Vagina (tissue), 2 donors: ENCODE results near the gene MAD1L1. TPM values are rescaled to one million over a fixed set of nuclear protein-coding genes. Genes with fewer than 3 reads are reported as not detected.
"Not testable (repeated sequence)": the region's sequence is repeated elsewhere in the genome, so short reads cannot be mapped to it uniquely, and the experiment has no call there.

ENCODE experiments used
- DNase-seq, 2 donors: peaks; one replicate each; pipeline ENCODE4 v3.0.0-alpha.2; 2017; ENCODE audit errors: extremely low spot score in 2 of 2
- H3K27ac ChIP-seq: fragments of 200-600 bp; sonication (generic); one replicate; pipeline ENCODE4 v1.5.1; 2019
- H3K27me3 ChIP-seq: fragments of 200-600 bp; sonication (generic); one replicate; pipeline ENCODE4 v1.5.1; 2019
- H3K36me3 ChIP-seq, 2 donors: fragments of 200-600 bp; sonication (generic); one replicate each; pipeline ENCODE4 v1.5.1; 2017 to 2019
- H3K4me1 ChIP-seq: fragments of 200-600 bp; sonication (generic); one replicate; pipeline ENCODE4 v1.5.1; 2019
- H3K4me3 ChIP-seq, 2 donors: fragments of 200-600 bp; sonication (generic); 1 replicate in 1 of 2; 2 replicates in 1 of 2; pipeline ENCODE4 v1.5.1; 2016 to 2019
- H3K9me3 ChIP-seq: fragments of 200-600 bp; sonication (generic); one replicate; pipeline ENCODE4 v1.5.1; 2019
- POLR2A ChIP-seq, 2 donors: fragments of 450-650 bp; IDR thresholded peaks; one replicate each; pipeline ENCODE4 v1.6.1; 2017; ENCODE audit warnings: antibody characterized with exemption in 2 of 2, mild to moderate bottlenecking in 2 of 2, moderate library complexity in 2 of 2
- POLR2AphosphoS5 ChIP-seq, 2 donors: sonication (generic); formaldehyde crosslinking; IDR thresholded peaks; one replicate each; pipeline ENCODE4 v1.9.0; 2017; ENCODE audit warnings: antibody characterized with exemption in 2 of 2, mild to moderate bottlenecking in 2 of 2, low read depth in 1 of 2; ENCODE audit not compliant: insufficient read depth in 1 of 2
- intact Hi-C: fragments of 100-400 bp; cut with DNase I; formaldehyde crosslinking; loops from one replicate; pipeline ENCODE4 v1.15.1; 2023
- total RNA-seq: library from RNA; depleted of rRNA; stranded (reverse); fragments of >200 nt; gene quantifications from one replicate; pipeline ENCODE4 v1.2.3, GENCODE V29; 2016
- TF ChIP-seq, protein P1 (sequence below), 3 experiments: fragments of 450-650 bp in 2 of 3; fragments of 200-600 bp in 1 of 3; sonication (generic) in 1 of 3; IDR thresholded peaks; one replicate each; pipeline ENCODE4 v1.5.1; 2017 to 2019; ENCODE audit warnings: antibody characterized with exemption in 3 of 3, mild to moderate bottlenecking in 2 of 3, moderate library complexity in 2 of 3

The MAD1L1 gene
- total RNA-seq, 1 donor from 2014 or later = 62.4 TPM

DNA sequence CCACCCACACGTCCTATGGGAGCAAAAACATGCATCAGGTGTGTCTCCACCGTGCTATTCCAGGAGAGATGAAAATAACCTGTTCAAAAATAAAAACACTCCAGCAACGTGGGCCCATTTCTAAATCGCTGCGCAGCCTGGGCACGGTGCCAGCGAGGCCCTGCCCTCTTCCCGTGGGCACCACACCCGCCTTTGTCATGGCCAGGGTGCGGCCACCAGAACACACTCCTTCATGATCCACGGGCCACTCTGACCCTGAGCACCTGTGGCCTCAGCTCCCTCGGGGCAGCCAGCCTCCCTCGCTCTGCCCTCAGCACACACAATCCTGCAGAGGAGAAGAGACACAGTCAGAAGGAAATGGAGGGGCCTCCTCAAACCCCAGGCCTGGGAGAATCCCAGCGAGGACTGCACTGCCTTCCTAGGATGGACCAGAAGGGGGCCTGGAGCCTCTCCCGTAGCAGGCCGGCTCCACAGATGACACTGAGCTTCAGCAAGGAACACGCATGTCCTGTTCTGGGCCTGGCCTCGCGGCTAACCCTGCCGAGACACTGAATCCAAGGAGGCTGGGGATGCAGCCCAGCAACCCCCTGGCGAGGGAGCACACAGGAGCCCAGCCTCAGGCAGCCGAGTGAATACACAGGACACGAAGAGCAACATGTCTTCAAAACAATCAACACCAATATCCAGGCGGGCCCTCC is 169.0 kb downstream of the MAD1L1 start:
- TF ChIP-seq POLR2AphosphoS5 (IDR thresholded peaks at IDR 0.05; ENCODE audit: insufficient read depth in 1 of 2, low read depth in 1 of 2) (peak; percentile 13 to 19), POLR2A (IDR thresholded peaks at IDR 0.05) (no peak)
- TF ChIP-seq, protein P1, sequence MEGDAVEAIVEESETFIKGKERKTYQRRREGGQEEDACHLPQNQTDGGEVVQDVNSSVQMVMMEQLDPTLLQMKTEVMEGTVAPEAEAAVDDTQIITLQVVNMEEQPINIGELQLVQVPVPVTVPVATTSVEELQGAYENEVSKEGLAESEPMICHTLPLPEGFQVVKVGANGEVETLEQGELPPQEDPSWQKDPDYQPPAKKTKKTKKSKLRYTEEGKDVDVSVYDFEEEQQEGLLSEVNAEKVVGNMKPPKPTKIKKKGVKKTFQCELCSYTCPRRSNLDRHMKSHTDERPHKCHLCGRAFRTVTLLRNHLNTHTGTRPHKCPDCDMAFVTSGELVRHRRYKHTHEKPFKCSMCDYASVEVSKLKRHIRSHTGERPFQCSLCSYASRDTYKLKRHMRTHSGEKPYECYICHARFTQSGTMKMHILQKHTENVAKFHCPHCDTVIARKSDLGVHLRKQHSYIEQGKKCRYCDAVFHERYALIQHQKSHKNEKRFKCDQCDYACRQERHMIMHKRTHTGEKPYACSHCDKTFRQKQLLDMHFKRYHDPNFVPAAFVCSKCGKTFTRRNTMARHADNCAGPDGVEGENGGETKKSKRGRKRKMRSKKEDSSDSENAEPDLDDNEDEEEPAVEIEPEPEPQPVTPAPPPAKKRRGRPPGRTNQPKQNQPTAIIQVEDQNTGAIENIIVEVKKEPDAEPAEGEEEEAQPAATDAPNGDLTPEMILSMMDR (IDR thresholded peaks at IDR 0.05) = peak in 1 of 3 experiments; percentile 21
- Histone ChIP-seq H3K4me3 (no peak overlapping the region), H3K36me3 (no peaks in the 10 kb centered on the region), H3K27me3 (no peaks in the 10 kb centered on the region), H3K9me3 (no peaks in the 10 kb centered on the region), H3K4me1 (peaks cover 17% of the 10 kb centered on the region), H3K27ac (peak overlapping the region; percentile 1)
- intact Hi-C loops = no loop called here
- no peak for DNase-seq

DNA sequence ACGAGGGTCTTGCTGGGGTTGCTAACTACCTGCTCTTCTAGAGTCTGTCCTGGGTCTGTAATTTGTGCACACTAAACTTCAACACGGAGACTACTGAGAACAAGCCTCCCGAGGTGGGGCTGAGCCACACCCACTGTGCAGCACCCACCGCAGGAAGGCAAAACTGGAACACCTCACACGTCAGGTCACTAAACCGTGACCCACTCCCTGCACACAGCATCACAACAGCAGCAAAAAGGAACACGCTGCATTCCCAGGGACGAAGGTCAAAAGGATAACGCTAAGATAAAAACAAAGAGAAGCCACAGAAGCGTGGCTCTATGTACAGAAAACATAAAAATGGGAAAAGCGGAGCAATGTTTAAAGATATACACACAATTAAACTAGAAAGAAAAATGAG is 170.1 kb downstream of the MAD1L1 start:
- H3K27ac ChIP-seq = no peak overlapping the region
- H3K27me3 ChIP-seq = no peaks in the 10 kb centered on the region
- peaks cover 17% of the 10 kb centered on the region for H3K4me1 ChIP-seq
- no peak for DNase-seq
- no peaks in the 10 kb centered on the region for H3K9me3 ChIP-seq
- intact Hi-C loops = no loop called here
- H3K36me3 ChIP-seq = no peaks in the 10 kb centered on the region
- TF ChIP-seq, protein P1 (IDR thresholded peaks at IDR 0.05) = no peak
- TF ChIP-seq POLR2AphosphoS5 (IDR thresholded peaks at IDR 0.05; ENCODE audit: insufficient read depth in 1 of 2, low read depth in 1 of 2) (no peak), POLR2A (IDR thresholded peaks at IDR 0.05) (no peak)
- no peak overlapping the region for H3K4me3 ChIP-seq

DNA sequence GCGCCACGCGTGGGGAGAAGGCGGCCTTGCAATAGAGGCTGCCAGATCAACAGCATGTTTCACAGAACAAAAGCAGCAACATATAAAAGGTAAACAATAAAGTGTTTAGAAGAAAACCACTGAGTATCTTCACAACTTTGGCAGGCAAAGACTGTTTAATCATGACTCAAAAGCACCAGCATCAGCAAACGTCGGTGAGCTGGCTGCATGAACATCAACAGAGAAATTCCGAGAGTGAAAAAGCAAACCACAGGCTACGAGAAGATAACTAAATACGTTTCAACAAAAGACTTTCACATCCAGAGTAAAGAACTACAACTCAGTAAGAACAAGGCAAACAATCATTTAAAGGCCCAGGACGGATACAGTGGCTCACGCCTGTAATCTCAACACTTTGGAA is 172.0 kb downstream of the MAD1L1 start:
- no peak for DNase-seq
- Histone ChIP-seq H3K27me3 (no peaks in the 10 kb centered on the region), H3K27ac (no peak overlapping the region), H3K4me1 (peaks cover 17% of the 10 kb centered on the region), H3K9me3 (no peaks in the 10 kb centered on the region), H3K4me3 (no peak overlapping the region), H3K36me3 (no peaks in the 10 kb centered on the region)
- intact Hi-C loops = no loop called here
- TF ChIP-seq POLR2AphosphoS5 (IDR thresholded peaks at IDR 0.05; ENCODE audit: insufficient read depth in 1 of 2, low read depth in 1 of 2) (no peak), POLR2A (IDR thresholded peaks at IDR 0.05) (no peak)

DNA sequence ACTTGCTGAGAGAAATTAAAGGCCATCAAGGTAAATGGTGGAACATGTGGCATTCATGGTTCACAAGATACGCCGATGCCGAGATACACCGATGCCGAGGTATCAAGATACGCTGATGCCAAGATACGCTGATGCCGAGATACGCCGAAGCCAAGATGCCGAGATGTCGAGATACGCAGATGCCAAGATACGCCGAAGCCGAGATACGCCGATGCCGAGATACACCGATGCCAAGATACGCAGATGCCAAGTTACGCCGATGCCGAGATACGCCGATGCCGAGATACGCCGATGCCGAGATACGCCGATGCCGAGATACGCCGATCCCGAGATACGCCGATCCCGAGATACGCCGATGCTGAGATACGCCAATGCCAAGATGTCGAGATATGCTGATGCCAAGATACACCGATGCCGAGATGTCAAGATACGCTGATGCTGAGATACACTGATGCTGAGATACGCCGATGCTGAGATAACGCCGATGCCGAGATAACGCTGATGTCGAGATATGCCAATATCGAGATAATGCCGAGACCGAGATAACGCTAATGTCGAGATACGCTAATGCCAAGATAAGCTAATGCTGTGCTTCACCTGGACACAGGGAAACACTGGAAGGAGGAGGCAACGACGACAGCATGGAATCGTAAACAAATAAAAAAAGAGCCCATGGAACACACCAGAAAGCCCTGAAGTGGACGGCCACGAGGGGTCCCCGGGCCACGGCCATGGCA is 172.6 kb downstream of the MAD1L1 start:
- TF ChIP-seq, protein P1 (IDR thresholded peaks at IDR 0.05) = no peak
- no peak for TF ChIP-seq POLR2A (IDR thresholded peaks at IDR 0.05)
- TF ChIP-seq POLR2AphosphoS5 (IDR thresholded peaks at IDR 0.05; ENCODE audit: insufficient read depth in 1 of 2, low read depth in 1 of 2) = no peak
- Histone ChIP-seq H3K27me3 (no peaks in the 10 kb centered on the region), H3K36me3 (no peaks in the 10 kb centered on the region), H3K4me1 (peaks cover 17% of the 10 kb centered on the region), H3K27ac (no peak overlapping the region), H3K4me3 (no peak overlapping the region), H3K9me3 (no peaks in the 10 kb centered on the region)
- intact Hi-C loops = no loop called here
- DNase-seq = no peak

DNA sequence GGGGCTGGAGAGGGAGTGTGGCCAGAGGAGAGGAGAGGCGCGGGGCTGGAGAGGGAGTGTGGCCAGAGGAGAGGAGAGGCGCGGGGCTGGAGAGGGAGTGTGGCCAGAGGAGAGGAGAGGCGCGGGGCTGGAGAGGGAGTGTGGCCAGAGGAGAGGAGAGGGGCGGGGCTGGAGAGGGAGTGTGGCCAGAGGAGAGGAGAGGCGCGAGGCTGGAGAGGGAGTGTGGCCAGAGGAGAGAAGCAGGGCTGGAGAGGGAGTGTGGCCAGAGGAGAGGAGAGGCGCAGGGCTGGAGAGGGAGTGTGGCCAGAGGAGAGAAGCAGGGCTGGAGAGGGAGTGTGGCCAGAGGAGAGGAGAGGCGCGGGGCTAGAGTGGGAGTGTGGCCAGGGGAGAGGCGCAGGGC is 174.5 kb downstream of the MAD1L1 start:
- H3K36me3 ChIP-seq, H3K4me3 ChIP-seq, H3K9me3 ChIP-seq, DNase-seq, intact Hi-C loops, H3K27me3 ChIP-seq, H3K27ac ChIP-seq, H3K4me1 ChIP-seq: not testable (repeated sequence)

DNA sequence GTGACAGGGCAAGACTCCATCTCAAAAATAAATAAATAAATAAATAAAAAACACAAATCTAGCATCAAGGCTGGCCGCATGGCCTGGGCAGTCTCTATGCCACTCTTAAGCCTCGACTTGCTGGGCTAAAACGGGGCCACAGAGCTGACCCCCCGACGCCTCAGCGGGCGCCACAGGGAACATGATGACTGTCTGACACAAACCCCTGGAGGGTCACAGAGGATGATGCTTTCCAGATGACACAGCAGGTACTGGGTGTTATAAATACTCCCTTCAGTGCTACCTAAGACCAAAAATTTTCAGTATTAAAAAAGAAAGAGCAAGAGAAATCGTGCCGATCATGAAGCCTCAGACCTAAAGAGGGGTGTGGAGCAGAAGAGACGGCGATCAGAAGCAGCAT is 176.8 kb downstream of the MAD1L1 start:
- H3K27me3 ChIP-seq = no peaks in the 10 kb centered on the region
- no peak overlapping the region for H3K27ac ChIP-seq
- H3K36me3 ChIP-seq = no peaks in the 10 kb centered on the region
- intact Hi-C loops = no loop called here
- TF ChIP-seq POLR2A (IDR thresholded peaks at IDR 0.05) = no peak
- TF ChIP-seq POLR2AphosphoS5 (IDR thresholded peaks at IDR 0.05; ENCODE audit: insufficient read depth in 1 of 2, low read depth in 1 of 2) = no peak
- TF ChIP-seq, protein P1 (IDR thresholded peaks at IDR 0.05) = no peak
- DNase-seq = no peak
- no peaks in the 10 kb centered on the region for H3K4me1 ChIP-seq
- no peaks in the 10 kb centered on the region for H3K9me3 ChIP-seq
- H3K4me3 ChIP-seq = no peak overlapping the region
